HG02884 (cell line): Measurements from ENCODE around the gene NR1H3.
A peak's percentile ranks its signal among the peaks of the same experiment; 100 is the strongest.

Experiments used
- ATAC-seq: cut with Tn5 transposase; IDR thresholded peaks from one replicate; pipeline ENCODE4 v1.9.1; 2021; ENCODE audit warnings: mild to moderate bottlenecking, moderate library complexity; ENCODE audit not compliant: unreplicated experiment

The NR1H3 gene

DNA sequence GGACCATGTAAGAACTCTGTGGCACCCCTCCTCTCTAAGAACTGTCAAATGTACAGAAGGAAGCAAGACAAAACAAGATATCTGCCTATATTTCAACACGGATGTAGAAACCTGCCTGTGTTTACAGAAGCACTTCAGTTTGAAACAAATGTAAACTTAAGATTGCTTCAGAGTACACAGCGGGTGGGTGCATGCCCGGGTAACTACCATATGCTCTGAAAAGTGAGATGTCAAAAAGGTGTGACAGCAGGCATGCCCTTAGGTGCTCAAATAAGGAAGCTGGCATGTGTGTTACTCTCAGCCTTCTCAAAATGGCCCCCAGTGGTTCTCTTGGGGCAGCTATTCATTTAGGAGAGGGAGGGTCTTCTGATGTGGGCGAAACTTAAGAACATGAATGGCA is 14.3 kb upstream of the NR1H3 start:
- ATAC-seq = no peak

DNA sequence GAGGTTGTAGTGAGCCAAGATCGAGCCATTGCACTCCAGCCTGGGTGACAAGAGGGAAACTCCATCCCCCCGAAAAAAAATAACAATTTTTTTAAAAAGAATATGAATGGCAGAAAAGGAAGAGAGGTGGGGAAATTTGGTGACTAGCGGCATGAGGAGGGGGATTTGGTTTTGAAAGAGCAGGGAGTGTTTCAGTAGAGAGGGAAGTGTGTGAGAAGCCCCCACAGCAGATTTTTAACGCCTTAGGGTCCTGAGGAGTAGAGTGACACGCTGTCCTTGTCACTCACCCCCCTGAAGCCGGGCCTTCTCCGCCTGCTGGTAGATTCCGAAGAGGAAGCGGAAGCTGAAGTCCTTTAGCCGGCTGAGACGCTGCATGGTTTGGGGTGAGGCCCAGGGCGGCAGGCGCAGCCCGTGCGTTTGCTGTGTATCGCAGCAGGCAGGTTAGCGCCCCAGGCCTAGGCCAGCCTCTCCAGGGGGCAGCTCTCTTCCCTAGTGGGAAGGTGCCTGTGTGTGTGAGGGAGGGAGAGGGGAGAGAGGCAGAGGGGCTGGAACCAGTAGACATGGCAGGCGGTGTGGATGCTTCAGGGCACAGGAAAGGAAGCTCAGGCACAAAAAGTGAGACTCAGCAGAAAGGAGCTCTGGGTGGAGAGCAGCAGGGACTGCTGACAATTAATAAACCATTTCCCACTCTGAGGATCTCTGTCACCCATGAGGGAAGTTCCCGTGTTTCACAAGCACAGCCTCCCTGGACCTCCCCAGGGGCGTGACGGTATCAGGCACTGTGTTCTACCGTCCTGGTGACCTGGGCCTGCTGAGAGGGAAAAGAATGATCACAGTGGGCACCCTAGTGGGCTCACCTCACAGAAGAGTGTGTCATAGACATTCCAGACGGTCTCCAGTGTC is 13.1 kb upstream of the NR1H3 start:
- no peak for ATAC-seq

DNA sequence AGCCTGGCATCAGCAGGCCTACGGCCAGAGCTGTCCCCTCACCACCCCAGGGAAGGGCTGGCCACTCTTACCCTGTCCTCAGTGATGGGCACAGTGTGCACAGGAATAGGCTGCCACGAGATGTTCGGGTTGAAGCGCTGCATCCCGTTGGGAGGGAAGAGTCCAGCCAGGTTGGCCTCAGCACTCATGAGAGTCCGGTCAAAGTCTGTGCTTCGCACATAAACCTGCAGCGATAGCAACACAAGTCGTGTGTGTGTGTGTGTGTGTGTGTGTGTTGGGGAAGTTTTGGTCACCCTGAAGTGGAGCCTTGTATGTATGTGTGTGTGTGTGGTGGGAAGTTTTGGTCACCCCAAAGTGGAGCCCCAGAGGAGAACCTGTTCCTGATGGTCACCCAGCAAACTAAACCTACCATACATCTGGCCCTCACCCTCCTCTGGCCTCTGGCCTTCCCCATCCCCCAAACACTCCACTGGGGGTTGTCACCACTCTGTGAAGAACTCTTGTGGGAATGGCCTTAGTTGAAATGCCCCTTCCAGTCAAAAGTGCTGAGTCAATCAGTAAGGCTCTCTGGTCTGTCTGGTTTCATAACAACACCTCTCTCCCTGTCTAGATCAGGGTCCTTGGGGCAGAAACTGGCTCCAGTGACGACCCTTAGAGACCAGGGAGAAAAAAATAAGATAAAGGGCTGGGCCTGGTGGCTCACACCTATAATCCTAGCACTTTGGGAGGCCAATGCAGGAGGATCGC is 12.0 kb upstream of the NR1H3 start:
- ATAC-seq = no peak

DNA sequence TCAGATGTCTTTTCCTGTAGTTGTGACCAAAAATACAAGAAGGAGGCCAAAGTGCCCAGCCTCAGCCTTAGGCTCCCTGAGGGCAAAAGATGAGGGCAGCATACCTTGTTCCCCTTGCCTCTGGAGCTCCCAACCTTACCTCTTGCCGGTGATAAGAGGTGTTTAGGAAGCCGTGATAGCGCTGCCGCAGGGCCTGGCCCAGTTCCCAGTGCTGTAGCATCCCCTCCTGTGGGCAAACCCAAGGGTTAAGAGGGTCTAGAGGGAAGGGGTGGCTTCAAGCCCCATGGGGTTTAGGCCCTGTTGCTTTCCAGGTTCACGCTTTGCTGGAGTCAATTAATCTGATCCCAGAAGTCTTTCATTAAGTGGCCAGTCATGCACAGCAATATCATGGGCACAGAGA is 10.3 kb upstream of the NR1H3 start:
- ATAC-seq = no peak

DNA sequence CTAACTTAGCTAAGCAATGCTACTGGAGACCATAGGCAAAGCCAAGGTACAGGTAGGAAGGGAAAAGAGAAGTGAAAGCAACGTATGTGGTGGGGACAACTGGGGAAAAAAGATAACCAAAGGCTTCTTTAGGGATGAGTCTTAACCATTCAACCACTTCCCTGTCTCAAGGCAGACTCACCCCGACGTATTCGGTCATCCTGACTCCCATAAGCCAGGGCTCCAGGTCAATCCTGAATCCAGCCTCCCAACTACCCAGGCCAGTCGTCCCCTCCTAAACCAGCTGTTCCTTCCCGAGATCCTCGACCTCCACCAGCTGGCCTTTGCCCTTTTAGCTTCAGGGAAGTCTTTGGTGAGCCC is 9.5 kb upstream of the NR1H3 start:
- peak; percentile 41 for ATAC-seq

DNA sequence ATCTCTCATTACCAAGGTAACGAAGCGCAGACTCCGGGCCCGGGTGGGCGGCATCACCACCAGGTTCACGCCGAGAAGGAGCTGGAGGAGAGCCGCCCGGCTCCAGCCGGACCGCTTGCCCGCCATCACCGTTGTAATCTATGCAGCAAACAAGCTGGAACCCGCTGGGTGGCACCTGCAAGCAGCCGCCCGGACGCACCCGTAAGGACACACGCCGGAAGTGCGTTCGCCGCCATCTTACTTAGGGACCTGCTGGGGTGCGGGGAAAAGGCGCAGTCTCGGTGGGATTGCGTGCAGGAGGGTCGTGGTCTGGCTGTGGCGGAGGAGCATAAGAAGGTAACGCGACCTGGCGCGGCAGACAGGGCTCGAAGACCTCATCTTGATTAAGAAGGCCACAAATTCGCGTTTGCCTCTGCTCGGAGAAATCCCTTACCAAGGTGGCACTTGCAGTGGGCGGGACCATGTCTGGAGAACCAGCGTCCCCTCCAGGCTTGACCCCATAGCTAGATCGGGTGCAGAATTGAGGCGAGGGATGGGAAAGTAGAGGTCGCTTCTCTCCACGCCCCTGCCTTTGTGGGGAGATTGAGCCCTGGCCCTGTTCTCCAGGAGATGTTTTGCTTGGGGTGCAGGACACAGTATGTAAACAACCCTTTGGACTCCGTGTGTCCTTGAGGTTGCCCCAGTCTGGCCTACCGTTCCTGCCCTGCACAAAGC is 9.0 kb upstream of the NR1H3 start, which contains the start of gene ACP2:
Gene ACP2, minus strand, starts transcription at position 151 of the 714 bp plus-strand sequence. Its CDS starts 25 bp downstream, at position 126.
- peak; percentile 86 for ATAC-seq

DNA sequence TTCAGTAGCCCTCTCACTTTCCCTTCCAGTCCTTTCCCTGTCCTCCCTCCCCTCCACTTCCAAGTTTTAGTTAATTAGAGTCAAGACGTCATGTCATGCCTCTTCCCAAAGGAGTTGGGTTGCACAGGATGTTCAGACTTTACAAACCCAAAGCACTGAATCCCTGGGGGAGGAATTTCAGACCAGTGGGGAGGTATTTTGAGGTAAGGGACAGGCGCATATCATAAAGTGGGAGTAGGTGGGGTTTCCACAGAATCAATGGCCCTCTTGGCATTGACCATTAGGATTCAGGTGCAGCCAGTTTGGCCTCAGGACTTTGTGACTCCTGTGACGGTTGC is 8.4 kb upstream of the NR1H3 start:
- no peak for ATAC-seq

DNA sequence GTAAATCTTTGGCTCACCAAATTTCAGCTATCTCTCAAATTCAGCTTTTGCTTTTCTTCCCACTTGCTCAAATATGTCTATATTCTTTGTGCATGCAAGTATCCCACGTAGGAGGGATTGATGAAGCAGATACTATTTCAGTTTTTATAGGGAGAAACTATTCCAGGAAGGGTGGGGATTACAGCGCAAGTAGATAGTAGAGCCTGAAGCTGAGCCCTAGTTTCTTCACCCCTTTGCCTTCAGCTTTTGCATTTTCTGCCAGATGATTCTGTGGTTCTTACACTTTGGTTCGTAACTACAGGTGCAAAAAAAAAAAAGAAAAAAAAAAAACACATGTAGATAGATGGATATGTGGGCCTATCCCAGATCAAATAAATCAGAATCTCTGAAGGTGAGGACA is 6.0 kb upstream of the NR1H3 start:
- ATAC-seq = no peak

DNA sequence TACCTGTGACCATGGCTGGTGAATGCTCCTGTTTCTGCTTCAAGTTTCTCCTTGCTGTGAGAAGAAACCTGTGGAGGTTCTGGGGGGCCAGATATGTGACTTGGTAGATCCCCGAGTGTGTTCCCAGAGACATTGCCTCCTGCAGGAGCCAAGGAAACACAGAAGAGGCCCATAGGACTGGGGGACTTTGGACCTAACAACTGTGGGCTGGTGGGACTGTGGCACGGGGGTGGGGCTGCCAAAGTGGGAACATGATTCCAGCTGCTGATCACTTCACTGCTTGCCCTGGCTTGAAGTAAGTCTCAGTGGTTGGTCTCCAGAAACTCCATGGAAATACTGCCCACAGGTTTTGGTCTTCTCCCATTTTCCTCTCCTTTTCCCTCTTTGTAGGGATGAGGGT is 4.1 kb upstream of the NR1H3 start:
- no peak for ATAC-seq

DNA sequence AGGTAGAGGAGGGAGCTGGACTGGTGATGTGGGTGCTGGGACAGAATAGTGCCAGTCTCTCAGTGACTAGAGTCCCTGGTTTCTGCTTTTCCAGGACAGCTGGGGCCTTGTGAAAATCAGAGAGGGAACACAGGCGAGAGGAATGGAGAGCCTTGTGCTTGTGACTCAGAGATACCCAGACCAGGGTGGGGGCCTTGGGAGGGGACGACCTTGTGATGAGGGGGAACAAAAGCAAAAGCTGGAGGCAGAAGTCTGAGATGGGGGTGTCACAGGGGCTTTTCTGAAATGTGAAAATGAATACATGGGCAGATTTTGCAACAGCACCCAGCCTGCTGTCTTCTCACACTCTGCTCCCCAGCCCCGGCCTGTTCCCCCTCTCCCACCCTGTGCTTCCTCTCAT is 3.4 kb upstream of the NR1H3 start:
- ATAC-seq = no peak

DNA sequence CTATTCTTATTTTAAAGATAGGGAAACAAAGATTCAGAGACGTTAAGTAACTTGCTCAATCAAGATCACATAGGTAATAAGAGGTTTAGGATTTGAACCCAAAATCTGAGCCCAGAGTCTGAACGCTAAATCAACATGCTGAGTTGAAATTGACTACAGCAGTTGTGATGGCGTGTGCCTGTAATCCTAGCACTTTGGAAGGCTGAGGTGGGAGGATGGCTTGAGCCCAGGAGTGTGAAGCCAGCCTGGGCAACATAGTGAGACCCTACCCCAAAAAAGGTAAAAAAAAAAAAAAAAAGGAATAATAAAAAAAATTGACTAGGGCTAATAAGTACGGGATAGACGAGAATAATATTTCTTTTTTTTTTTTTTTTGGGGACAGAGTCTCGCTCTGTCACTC is 1.4 kb upstream of the NR1H3 start:
- ATAC-seq = no peak

DNA sequence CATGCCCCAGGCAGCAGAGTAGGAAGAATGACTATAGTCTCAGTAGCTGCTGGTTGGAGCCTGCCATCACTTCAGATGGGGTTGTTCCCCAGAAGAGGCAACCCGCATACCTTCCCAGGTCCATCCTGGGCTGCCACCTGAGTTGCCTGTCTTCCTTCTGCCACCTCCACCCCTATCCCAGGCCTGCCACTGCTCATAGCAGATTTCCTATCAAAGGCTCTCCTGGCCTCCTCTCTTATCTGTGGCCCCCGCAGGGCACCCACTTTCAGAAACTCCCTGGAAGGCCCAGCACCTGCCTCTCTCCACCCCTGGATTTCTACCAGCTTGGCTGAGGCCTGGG is 649 bp upstream of the NR1H3 start:
- ATAC-seq = no peak

DNA sequence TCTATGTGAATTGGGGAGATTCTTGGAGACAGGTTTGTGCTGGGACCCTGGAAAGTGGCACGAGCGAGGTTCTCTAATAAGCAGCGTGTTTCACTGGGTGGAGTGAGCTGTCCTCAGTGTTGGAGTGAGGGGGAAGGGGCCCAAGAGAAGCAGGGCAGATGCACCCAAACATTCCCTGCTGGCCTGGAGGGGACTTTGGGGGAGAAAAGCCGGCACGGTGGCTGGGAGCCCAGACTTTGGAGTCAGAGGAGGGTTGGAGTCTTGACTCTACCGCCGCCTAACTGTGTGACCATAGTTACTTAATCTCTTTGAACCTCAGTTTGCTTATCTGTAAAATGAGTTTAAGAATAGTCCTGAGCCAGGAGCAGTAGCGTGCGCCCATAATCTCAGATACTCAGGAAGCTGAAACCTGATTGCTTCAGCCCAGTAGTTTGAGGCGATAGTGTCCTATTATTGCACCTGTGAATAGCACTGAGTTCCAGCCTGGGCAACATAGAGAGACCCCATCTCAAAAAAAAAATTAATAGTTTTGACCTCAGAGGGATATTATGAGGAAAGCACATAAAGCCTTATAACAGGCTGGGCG is 614 bp downstream of the NR1H3 start:
- ATAC-seq = no peak

DNA sequence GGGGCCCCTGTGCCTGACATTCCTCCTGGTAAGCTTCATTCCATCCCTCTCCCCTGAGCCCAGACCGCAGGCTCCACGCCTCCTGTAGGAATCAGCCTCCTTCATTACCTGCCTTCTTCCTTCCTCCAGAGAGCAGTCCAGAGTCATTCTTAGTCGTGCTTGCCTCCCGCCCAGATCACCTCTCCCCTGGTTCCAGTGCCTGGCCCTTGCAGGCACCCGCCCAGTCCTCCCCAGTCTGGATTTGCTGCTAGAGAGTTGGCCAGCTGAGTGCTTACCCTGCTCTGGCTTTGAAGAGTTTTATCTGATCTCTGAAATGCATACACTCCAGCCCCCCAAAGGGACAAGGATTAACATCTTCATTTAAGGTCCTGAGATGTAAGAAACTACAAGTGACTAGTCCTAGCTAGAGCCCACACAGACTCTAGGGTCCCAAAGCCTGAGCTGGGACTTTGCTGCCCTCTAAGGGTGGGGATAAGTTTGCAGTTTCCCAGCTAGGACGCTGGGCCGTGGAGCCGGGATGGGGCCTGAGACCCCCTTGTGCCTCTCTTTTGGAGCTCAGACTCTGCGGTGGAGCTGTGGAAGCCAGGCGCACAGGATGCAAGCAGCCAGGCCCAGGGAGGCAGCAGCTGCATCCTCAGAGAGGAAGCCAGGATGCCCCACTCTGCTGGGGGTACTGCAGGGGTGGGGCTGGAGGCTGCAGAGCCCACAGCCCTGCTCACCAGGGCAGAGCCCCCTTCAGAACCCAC is 1.6 kb downstream of the NR1H3 start:
- ATAC-seq = peak; percentile 59

DNA sequence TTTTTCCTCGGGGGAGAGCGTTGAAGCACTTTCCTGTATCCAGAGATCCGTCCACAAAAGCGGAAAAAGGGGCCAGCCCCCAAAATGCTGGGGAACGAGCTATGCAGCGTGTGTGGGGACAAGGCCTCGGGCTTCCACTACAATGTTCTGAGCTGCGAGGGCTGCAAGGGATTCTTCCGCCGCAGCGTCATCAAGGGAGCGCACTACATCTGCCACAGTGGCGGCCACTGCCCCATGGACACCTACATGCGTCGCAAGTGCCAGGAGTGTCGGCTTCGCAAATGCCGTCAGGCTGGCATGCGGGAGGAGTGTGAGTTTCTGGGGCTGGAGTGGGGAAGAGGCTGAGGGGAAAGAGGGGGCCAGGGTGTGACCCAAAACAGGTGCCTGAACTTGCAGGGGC is 2.6 kb downstream of the NR1H3 start:
- ATAC-seq = no peak

DNA sequence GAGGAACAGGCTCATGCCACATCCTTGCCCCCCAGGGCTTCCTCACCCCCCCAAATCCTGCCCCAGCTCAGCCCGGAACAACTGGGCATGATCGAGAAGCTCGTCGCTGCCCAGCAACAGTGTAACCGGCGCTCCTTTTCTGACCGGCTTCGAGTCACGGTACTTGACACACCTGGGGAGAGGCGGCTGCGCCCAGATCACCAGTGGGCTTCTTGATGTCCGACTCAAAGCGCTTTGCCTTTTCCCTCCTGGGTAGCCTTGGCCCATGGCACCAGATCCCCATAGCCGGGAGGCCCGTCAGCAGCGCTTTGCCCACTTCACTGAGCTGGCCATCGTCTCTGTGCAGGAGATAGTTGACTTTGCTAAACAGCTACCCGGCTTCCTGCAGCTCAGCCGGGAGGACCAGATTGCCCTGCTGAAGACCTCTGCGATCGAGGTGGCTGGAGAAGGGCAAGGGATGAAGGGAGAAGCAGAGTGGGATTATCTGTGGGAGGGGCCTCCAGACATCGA is 3.5 kb downstream of the NR1H3 start:
- ATAC-seq = no peak

DNA sequence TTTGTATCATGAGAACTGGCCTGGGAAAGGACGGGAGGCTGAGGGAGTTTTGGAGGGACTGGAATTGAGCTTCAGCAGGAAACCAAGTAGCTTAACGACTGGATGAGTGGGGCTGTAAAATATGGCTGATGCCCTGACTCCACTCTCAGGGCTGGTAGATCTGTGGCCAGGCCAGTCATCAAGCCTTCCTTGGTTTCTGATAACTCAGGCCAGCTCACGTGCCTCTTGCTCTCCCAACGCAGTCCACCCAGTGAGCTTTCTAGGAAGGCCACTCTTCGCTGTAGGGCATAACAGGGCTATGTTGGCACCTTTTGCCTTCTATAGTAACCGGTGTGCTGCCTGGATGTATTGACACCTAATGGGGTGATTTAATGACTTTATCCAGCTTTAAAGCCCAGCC is 6.3 kb downstream of the NR1H3 start:
- no peak for ATAC-seq

DNA sequence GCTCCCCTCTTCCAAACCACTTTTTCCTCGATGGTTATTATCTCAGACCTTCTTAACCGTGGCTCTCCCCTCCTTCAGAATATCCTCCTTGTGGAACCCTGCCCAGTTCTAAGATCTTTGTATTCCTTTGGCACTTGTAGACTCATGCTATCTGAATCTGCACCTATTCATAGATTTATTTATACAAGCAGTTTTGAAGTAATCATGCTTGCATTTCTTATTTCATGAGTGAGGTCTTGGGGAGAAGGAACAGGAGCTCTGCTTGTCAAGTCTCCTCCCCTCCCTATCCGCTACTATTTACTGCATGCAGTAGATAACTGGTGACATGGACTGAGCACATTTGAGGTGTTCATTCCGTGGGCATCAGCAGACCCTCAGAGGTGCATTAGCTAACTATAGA is 6.7 kb downstream of the NR1H3 start:
- ATAC-seq = no peak

DNA sequence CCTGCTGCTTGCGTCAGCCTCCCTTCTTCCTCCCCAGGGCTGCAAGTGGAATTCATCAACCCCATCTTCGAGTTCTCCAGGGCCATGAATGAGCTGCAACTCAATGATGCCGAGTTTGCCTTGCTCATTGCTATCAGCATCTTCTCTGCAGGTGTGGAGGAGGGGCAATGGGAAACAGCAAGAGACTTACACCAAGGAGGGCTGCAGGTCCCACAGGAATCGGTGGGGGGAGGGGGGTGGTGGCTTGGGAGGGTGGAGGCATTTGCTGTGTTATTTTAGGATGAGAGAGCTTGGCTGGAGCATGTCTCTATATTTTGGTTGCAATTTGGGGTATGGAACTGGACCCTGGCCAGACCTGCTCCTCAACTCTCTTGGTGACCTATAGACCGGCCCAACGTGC is 10.1 kb downstream of the NR1H3 start:
- no peak for ATAC-seq

DNA sequence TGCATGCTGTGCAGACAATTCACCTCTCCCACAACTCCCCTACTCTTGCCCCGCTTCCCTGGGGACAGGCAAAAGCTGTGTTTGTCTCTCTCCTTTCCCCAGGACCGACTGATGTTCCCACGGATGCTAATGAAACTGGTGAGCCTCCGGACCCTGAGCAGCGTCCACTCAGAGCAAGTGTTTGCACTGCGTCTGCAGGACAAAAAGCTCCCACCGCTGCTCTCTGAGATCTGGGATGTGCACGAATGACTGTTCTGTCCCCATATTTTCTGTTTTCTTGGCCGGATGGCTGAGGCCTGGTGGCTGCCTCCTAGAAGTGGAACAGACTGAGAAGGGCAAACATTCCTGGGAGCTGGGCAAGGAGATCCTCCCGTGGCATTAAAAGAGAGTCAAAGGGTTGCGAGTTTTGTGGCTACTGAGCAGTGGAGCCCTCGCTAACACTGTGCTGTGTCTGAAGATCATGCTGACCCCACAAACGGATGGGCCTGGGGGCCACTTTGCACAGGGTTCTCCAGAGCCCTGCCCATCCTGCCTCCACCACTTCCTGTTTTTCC is 10.7 kb downstream of the NR1H3 start:
- ATAC-seq = no peak
